ENCODE data around the gene GALNT18. TPM values are rescaled to one million over a fixed set of nuclear protein-coding genes. Genes with fewer than 3 reads are reported as not detected.

The GALNT18 gene
- total RNA-seq, 1 experiment from 2014 or later = 1.7 TPM

DNA sequence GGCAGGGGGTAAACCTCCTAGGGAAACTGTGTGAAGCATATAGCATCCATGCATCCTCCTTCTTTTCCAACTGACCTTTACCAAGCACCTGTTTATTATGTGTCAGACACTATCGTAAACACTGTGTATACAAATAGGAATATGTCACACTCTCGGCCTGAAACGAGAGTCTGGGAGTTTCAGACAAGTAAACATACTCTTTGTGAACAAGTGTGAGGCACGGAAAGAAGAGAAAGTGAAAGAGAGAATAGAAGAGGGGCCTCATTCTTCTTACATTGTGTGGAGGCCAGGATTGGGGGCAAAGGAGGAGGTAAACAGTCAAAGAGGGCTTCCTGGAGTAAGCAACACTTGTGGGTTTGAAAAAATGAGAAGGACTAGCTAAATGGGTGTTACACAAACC is 285.1 kb downstream of the GALNT18 start:
- H3K4me1 ChIP-seq (ENCODE audit: insufficient read depth, low read length) = no peaks in the 10 kb centered on the region
- H2AK5ac ChIP-seq (ENCODE audit: insufficient read length, low read length) = no peak overlapping the region
- Mint-ChIP-seq H3K9me3 (no peaks in the 10 kb centered on the region), H3K4me1 (peaks cover 11 to 20% of the 10 kb centered on the region in 2 experiments; a peak in 3 of 4 replicates), H3K4me3 (no peak overlapping the region), H3K27ac (no peak overlapping the region), H3K27me3 (ENCODE audit: low read depth) (peaks cover 2% of the 10 kb centered on the region), H3K36me3 (ENCODE audit: insufficient read depth in 1 of 3, low read depth in 3 of 3) (no peaks in the 10 kb centered on the region)
- H3K23me2 ChIP-seq (ENCODE audit: insufficient read length, low read depth, low read length, poor library complexity, severe bottlenecking) = no peaks in the 10 kb centered on the region
- H3K79me1 ChIP-seq (ENCODE audit: insufficient read depth, low read depth, low read length, poor library complexity, severe bottlenecking) = no peaks in the 10 kb centered on the region
- H4K8ac ChIP-seq (replicated peaks; ENCODE audit: insufficient read length, low read depth, low read length) = no peak overlapping the region
- no peak overlapping the region for H2BK20ac ChIP-seq (ENCODE audit: low read depth, low read length, poor library complexity, severe bottlenecking)
- H2AFZ ChIP-seq (ENCODE audit: low read length) = no peak overlapping the region
- H4K20me1 ChIP-seq (ENCODE audit: control insufficient read depth, insufficient read depth, insufficient read length) = no peaks in the 10 kb centered on the region
- H4K91ac ChIP-seq (ENCODE audit: insufficient read length, low read depth, low read length) = no peak overlapping the region
- H3K14ac ChIP-seq (ENCODE audit: insufficient read depth, low read length) = no peak overlapping the region
- no peak overlapping the region for H3K4me2 ChIP-seq (ENCODE audit: insufficient read depth, insufficient read length, low read length)
- no peaks in the 10 kb centered on the region for H3K79me2 ChIP-seq (ENCODE audit: insufficient read depth, low read length)
- H3K4ac ChIP-seq (ENCODE audit: low read depth, low read length) = no peak overlapping the region
- H3K56ac ChIP-seq (ENCODE audit: insufficient read length, low read depth, low read length) = no peak overlapping the region
- no CpG with 5 or more reads among the region's 4 CpGs for WGBS (ENCODE audit: extremely low coverage, insufficient read length, low lambda C conversion rate)
- H3K27ac ChIP-seq (ENCODE audit: insufficient read length, low read depth, low read length) = no peak overlapping the region
- H4K5ac ChIP-seq (ENCODE audit: insufficient read length, low read depth, low read length) = no peak overlapping the region
- no peak overlapping the region for H2BK12ac ChIP-seq (ENCODE audit: insufficient read length, low read depth, low read length)
- TF ChIP-seq, protein P1, sequence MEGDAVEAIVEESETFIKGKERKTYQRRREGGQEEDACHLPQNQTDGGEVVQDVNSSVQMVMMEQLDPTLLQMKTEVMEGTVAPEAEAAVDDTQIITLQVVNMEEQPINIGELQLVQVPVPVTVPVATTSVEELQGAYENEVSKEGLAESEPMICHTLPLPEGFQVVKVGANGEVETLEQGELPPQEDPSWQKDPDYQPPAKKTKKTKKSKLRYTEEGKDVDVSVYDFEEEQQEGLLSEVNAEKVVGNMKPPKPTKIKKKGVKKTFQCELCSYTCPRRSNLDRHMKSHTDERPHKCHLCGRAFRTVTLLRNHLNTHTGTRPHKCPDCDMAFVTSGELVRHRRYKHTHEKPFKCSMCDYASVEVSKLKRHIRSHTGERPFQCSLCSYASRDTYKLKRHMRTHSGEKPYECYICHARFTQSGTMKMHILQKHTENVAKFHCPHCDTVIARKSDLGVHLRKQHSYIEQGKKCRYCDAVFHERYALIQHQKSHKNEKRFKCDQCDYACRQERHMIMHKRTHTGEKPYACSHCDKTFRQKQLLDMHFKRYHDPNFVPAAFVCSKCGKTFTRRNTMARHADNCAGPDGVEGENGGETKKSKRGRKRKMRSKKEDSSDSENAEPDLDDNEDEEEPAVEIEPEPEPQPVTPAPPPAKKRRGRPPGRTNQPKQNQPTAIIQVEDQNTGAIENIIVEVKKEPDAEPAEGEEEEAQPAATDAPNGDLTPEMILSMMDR (conservative IDR thresholded peaks at IDR 0.05) = no peak
- H3K18ac ChIP-seq (ENCODE audit: insufficient read length, low read depth, low read length) = no peak overlapping the region
- H3K9me3 ChIP-seq (ENCODE audit: control insufficient read depth, low read depth, low read length) = no peaks in the 10 kb centered on the region
- no peak overlapping the region for H2BK120ac ChIP-seq (ENCODE audit: low read depth, low read length, poor library complexity, severe bottlenecking)
- no peak overlapping the region for H3T11ph ChIP-seq (ENCODE audit: low read length)
- no peak overlapping the region for H3K23ac ChIP-seq (ENCODE audit: insufficient read length, low read depth, low read length)
- H3K27me3 ChIP-seq (ENCODE audit: insufficient read depth, low read length) = no peaks in the 10 kb centered on the region
- H2BK15ac ChIP-seq (ENCODE audit: low read depth, low read length) = no peak overlapping the region
- no peak overlapping the region for H3K9ac ChIP-seq (ENCODE audit: extremely low read depth, insufficient read length, low read length)
- DNase-seq = no peak
- H2BK5ac ChIP-seq (ENCODE audit: insufficient read length, low read length) = no peak overlapping the region
